LNCAP (cell line): ENCODE measurements around the gene AHDC1.

Source experiments
- CTCF ChIP-seq: fragments of 450-650 bp; IDR thresholded peaks from 2 replicates; pipeline ENCODE4 v1.5.1; 2017; ENCODE audit warnings: mild to moderate bottlenecking

AHDC1 gene

GRCh38 chr1:27568300-27569087 lies 35.5 kb downstream of the AHDC1 start:
- peak; percentile 94 for TF ChIP-seq CTCF

DNA sequence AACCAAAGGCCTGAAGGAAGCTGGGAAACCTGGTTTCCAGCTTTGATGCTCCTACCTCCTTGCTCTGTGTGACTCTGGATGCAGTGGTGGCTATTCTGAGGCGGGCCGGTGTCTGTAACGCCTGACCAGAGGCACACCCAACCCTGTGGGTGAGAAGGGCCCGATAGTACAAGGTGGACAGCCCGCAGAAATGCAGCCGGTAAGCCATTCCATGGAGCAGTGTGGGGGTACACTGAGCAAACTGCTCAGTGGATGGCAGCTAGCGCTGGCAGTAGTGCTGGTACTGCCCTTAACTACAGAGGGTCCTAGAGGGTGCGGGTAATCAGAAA lies 36.0 kb downstream of the AHDC1 start:
- no peak for TF ChIP-seq CTCF

- no peak for TF ChIP-seq CTCF
Measured at GRCh38 chr1:27567146-27567526, 36.8 kb downstream of the AHDC1 start.

DNA sequence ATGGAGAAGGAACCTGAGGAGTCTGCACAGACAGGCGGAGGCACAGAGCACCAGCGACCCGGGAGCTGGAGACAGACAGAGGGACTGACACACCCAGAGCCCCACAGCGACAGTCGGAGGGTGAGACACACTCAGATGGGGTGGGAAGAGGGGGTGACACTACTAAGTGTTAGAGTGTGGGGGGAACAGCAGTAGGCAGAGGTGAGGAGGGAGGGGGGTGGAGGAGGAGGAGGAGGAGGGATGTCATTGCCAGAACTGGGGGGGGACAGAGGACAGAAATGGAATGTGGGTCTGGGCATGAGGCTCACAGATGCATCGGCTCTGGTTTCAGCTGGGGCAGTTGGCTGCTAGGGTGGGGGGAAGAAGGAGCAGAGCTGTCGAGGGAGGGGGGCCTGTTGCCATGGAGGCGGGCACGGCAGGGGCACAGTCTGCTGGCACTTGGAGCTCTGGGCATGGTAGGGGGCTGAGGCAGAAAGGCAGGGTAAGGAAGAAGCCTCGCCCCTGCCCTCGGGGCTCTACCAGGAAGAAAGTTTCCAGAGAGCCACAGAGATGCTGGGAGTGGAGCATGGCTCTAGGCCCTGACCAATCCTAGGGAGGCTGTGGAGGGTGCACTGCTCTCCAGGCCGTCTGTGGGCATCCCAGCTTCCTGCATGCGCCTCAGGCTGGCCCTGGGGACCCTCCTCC lies 37.3 kb downstream of the AHDC1 start:
- TF ChIP-seq CTCF: no peak

- TF ChIP-seq CTCF: no peak
Measured at GRCh38 chr1:27564710-27565649, 39.0 kb downstream of the AHDC1 start.

DNA sequence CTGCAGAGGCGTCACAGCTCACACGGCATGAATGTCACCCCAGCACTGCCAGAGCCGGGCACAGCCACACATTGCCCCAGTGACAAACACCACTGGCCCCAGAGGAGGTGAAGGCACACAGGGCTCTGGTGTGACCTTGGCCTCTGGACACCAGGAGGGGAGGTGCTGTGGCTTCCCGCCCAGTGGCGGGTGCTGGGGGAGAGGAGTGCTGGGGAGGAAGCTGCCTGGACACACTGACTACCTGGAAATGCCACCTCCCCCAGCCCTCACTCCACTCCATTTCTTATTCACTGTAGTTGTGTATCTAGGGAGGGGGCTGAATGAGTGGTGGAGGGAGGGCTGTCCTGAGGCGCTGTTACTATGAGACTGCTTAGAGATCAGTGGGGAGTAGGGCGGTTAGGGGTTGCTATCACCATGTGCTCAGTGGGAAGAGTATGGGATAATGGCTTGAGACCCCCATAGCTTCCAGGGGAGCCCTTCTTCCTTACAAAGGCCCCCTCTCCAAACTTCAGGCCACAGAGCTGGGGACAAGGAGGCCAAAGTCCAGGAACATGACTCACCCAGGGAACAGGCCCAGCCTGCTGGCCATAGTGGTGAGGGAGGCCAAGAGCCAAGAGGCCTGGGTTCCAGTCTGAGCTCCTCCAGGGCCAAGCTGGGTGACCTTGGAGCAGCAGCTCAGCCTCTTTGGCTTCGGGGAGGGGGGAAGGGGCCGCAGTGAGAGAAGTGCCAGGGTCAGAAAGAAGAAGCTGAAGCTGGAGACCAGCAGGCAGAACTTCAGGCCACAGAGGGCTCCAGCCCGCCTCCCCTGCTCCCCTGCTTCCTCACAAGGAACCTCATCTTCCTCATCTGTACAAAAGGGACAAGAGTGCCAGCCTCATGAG lies 40.1 kb downstream of the AHDC1 start:
- TF ChIP-seq CTCF: no peak

DNA sequence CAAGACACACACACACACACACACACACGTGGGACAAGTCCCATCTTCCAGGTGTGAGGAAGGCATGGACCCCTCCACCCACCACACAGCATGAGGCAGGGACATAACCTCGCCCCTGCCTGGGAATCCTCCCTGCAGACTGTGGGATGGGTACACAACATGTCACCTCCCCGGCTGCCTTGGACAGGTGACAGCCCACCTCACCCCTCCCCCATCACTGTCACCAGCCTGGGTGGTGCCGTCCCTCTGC lies 40.7 kb downstream of the AHDC1 start:
- no peak for TF ChIP-seq CTCF
